Uterus (tissue), 4 donors: ENCODE data around the gene PLA2G4B. TPM values are rescaled to one million over a fixed set of nuclear protein-coding genes. Genes with fewer than 3 reads are reported as not detected.

Experiments used
- DNase-seq, 2 donors: peaks; one replicate each; pipeline ENCODE4 v3.0.0-alpha.2; 2019 to 2020
- H3K27ac ChIP-seq, 2 donors: fragments of 200-600 bp; sonication (generic); 1 replicate in 1 of 2; 2 replicates in 1 of 2; pipeline ENCODE4 v1.5.1; 2016 to 2018
- H3K27me3 ChIP-seq, 2 donors: fragments of 200-600 bp; sonication (generic); one replicate each; pipeline ENCODE4 v1.5.1; 2018 to 2019; ENCODE audit warnings: control low read depth in 1 of 2
- H3K36me3 ChIP-seq, 2 donors: fragments of 200-600 bp; sonication (generic); one replicate each; pipeline ENCODE4 v1.5.1; 2019; ENCODE audit warnings: control low read depth in 1 of 2
- H3K4me1 ChIP-seq, 2 donors: fragments of 200-600 bp; sonication (generic); one replicate each; pipeline ENCODE4 v1.5.1; 2018 to 2019; ENCODE audit warnings: control low read depth in 1 of 2
- H3K4me3 ChIP-seq, 2 donors: fragments of 200-600 bp; sonication (generic); 1 replicate in 1 of 2; 2 replicates in 1 of 2; pipeline ENCODE4 v1.5.1; 2018 to 2019; ENCODE audit warnings: mild to moderate bottlenecking in 1 of 2
- H3K9me3 ChIP-seq, 2 donors: fragments of 200-600 bp; sonication (generic); one replicate each; pipeline ENCODE4 v1.5.1; 2019; ENCODE audit warnings: control low read depth in 1 of 2
- POLR2A ChIP-seq, 2 donors: fragments of 450-650 bp; IDR thresholded peaks; one replicate each; pipeline ENCODE4 v1.6.1; 2016; ENCODE audit warnings: antibody characterized with exemption in 2 of 2, mild to moderate bottlenecking in 1 of 2, moderate library complexity in 1 of 2
- intact Hi-C: fragments of 100-400 bp; cut with DNase I; formaldehyde crosslinking; loops from one replicate; pipeline ENCODE4 v1.15.1; 2023; ENCODE audit warnings: low total_unique reads
- total RNA-seq, 4 donors: library from RNA; depleted of rRNA in 3 of 4; stranded (reverse); fragments of >200 nt in 3 of 4; gene quantifications; one replicate each; pipeline versions ENCODE4 v1.1.0 to v1.2.4, GENCODE V29; 2014 to 2023
- TF ChIP-seq, protein P1 (sequence below), 4 experiments: fragments of 200-600 bp in 2 of 4; fragments of 450-650 bp in 2 of 4; sonication (generic) in 2 of 4; IDR thresholded peaks; one replicate each; pipeline ENCODE4 v1.5.1; 2016 to 2019; ENCODE audit warnings: antibody characterized with exemption in 4 of 4, mild to moderate bottlenecking in 2 of 4, moderate library complexity in 1 of 4
- donor health status: DM: yes; HTN: yes; CAD: no.

Gene PLA2G4B, protein sequence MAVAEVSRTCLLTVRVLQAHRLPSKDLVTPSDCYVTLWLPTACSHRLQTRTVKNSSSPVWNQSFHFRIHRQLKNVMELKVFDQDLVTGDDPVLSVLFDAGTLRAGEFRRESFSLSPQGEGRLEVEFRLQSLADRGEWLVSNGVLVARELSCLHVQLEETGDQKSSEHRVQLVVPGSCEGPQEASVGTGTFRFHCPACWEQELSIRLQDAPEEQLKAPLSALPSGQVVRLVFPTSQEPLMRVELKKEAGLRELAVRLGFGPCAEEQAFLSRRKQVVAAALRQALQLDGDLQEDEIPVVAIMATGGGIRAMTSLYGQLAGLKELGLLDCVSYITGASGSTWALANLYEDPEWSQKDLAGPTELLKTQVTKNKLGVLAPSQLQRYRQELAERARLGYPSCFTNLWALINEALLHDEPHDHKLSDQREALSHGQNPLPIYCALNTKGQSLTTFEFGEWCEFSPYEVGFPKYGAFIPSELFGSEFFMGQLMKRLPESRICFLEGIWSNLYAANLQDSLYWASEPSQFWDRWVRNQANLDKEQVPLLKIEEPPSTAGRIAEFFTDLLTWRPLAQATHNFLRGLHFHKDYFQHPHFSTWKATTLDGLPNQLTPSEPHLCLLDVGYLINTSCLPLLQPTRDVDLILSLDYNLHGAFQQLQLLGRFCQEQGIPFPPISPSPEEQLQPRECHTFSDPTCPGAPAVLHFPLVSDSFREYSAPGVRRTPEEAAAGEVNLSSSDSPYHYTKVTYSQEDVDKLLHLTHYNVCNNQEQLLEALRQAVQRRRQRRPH
- total RNA-seq: 10 to 100 TPM in 1 of 4 donors, 1 to 10 TPM in 3; 3.5 to 91.2 (median 7.1) TPM

DNA sequence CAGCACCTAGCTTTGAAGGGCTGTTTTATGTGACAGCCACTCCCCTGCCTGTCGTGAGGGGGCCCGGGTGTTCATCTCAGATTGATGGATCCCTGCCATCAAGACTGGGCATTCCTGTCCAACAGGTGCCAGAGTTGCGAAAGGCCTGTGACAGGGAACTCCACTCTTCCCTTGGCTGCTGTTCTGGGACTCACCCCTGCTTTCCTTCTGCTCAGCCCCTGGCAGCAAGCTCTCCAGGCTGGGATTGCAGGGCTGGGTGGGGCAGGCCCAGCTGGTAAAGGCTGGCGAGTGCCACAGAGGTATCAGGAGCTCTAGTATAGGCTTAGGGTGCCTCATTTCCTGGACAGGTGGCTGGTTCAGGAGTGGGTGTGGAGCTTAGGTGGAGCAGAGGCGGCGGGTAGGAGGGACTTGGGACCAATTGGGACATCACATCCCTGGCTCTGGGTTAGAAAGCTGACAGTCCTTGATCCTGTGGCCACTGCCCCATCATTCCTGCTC, at the start of gene PLA2G4B:
PLA2G4B (plus strand) TSS at position 448 of the 498 bp plus-strand sequence. CDS start 67 bp downstream, outside the sequence.
- H3K36me3 ChIP-seq: no peaks in the 10 kb centered on the region
- H3K4me3 ChIP-seq: no peak within 1 kb of the TSS
- DNase-seq: no peak
- no peak for TF ChIP-seq POLR2A (IDR thresholded peaks at IDR 0.05)
- TF ChIP-seq, protein P1, sequence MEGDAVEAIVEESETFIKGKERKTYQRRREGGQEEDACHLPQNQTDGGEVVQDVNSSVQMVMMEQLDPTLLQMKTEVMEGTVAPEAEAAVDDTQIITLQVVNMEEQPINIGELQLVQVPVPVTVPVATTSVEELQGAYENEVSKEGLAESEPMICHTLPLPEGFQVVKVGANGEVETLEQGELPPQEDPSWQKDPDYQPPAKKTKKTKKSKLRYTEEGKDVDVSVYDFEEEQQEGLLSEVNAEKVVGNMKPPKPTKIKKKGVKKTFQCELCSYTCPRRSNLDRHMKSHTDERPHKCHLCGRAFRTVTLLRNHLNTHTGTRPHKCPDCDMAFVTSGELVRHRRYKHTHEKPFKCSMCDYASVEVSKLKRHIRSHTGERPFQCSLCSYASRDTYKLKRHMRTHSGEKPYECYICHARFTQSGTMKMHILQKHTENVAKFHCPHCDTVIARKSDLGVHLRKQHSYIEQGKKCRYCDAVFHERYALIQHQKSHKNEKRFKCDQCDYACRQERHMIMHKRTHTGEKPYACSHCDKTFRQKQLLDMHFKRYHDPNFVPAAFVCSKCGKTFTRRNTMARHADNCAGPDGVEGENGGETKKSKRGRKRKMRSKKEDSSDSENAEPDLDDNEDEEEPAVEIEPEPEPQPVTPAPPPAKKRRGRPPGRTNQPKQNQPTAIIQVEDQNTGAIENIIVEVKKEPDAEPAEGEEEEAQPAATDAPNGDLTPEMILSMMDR (IDR thresholded peaks at IDR 0.05): no peak
- no peaks in the 10 kb centered on the region for H3K9me3 ChIP-seq
- H3K27me3 ChIP-seq: no peaks in the 10 kb centered on the region
- intact Hi-C loops: no loop called here
- H3K4me1 ChIP-seq: no peaks in the 10 kb centered on the region
- no peak within 1 kb of the TSS for H3K27ac ChIP-seq

DNA sequence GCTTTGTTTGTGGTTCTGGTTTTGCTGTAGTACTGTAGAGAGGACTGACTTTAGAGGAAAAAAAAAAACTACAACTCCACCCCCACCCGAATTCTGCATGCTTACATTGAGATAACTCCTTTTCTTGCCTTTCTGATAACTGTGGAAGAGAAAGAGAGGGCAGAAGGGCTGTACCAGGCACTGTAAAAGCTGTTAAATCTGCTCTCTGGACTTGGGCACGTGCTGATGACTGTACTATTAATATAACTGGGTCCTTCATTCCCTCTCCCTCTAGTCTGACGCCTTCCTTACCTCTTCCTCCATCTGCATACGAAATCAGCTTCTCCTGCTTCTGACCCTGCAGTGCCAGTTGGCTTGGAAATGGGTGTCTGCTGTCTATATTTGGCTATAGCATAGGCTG, 49.4 kb upstream of the PLA2G4B start:
- no peak overlapping the region for H3K4me3 ChIP-seq
- no peak for DNase-seq
- TF ChIP-seq, protein P1 (IDR thresholded peaks at IDR 0.05): no peak
- no peak for TF ChIP-seq POLR2A (IDR thresholded peaks at IDR 0.05)
- H3K36me3 ChIP-seq: no peaks in the 10 kb centered on the region
- no peaks in the 10 kb centered on the region for H3K27me3 ChIP-seq
- peak overlapping the region; percentile 22 to 34 for H3K27ac ChIP-seq
- intact Hi-C loops: no loop called here
- no peaks in the 10 kb centered on the region for H3K9me3 ChIP-seq
- peaks cover 6 to 12% of the 10 kb centered on the region in 2 donors for H3K4me1 ChIP-seq

DNA sequence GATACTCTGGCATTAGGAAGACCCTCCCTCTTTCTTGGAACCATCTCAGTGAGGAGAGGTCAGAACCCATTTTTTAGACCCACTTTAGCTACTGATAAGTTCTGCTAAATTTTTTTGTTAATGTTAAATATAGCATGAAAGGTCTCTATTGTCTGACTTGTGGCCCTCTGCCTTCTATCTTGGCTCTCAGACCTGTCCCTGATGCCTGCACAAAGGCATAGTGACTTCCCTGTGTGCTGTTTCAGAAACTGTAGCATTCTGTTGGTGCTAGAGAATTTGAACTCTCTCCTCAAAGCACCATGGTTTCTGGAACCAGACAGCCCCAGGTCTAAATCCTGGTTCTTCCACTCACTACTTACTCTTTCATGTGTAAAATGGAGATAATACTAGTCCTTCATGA, 49.0 kb upstream of the PLA2G4B start:
- Histone ChIP-seq H3K27ac (peak overlapping the region; percentile 22 to 34), H3K36me3 (no peaks in the 10 kb centered on the region), H3K4me1 (peaks cover 6 to 12% of the 10 kb centered on the region in 2 donors), H3K27me3 (no peaks in the 10 kb centered on the region), H3K4me3 (no peak overlapping the region), H3K9me3 (no peaks in the 10 kb centered on the region)
- TF ChIP-seq POLR2A (IDR thresholded peaks at IDR 0.05): no peak
- TF ChIP-seq, protein P1 (IDR thresholded peaks at IDR 0.05): no peak
- intact Hi-C loops: no loop called here
- DNase-seq: no peak

DNA sequence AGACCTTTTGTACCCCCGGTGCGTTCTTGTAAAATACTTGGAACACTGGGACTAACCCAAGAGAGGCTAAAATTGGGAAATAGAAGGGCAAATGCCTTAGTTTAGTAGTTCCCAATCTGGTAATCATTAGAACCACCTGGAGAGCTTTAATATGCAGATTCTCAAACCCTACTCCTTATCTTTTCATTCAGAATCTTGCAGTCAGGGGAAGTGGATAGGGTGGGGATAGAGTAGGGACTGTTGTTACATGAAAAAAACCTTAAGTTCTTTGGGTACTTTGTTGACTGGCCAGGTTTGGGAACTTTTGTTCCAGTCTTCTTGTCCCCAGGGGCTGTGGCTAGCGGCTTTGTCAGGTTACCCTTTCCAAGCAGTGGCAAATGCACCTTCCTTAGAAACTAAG, 48.5 kb upstream of the PLA2G4B start:
- TF ChIP-seq, protein P1 (IDR thresholded peaks at IDR 0.05): no peak
- TF ChIP-seq POLR2A (IDR thresholded peaks at IDR 0.05): no peak
- no peak for DNase-seq
- intact Hi-C loops: no loop called here
- H3K27me3 ChIP-seq: no peaks in the 10 kb centered on the region
- no peaks in the 10 kb centered on the region for H3K36me3 ChIP-seq
- no peak overlapping the region for H3K4me3 ChIP-seq
- H3K27ac ChIP-seq: peak overlapping the region; percentile 35 to 53
- H3K4me1 ChIP-seq: peaks cover 6 to 12% of the 10 kb centered on the region in 2 donors
- no peaks in the 10 kb centered on the region for H3K9me3 ChIP-seq
